Osteoblast (primary cell): ENCODE results near the gene FRMD3. TPM values are rescaled to one million over a fixed set of nuclear protein-coding genes. Genes with fewer than 3 reads are reported as not detected.

Source experiments
- DNase-seq: peaks from one replicate; pipeline ENCODE4 v3.0.0; 2011; ENCODE audit warnings: low spot score, mixed read lengths; ENCODE audit not compliant: insufficient read length; ENCODE audit errors: missing footprints
- H2AFZ ChIP-seq: 2 replicates; pipeline ENCODE4 v1.6.0; 2011; ENCODE audit warnings: mild to moderate bottlenecking, low read length
- H3K27ac ChIP-seq: 2 replicates; pipeline ENCODE4 v1.5.1; 2011; ENCODE audit warnings: mild to moderate bottlenecking, low read depth, low read length, moderate library complexity
- H3K27me3 ChIP-seq: 2 replicates; pipeline ENCODE4 v1.6.0; 2012; ENCODE audit warnings: mild to moderate bottlenecking, control low read depth, inconsistent platforms, low read length, moderate library complexity; ENCODE audit not compliant: insufficient read depth
- H3K36me3 ChIP-seq: 2 replicates; pipeline ENCODE4 v1.5.1; 2011; ENCODE audit warnings: mild to moderate bottlenecking, low read length, control low read depth, moderate library complexity; ENCODE audit not compliant: insufficient read depth
- H3K4me1 ChIP-seq: 2 replicates; pipeline ENCODE4 v1.5.1; 2011; ENCODE audit warnings: mild to moderate bottlenecking, low read length, control low read depth, moderate library complexity; ENCODE audit not compliant: insufficient read depth
- H3K4me2 ChIP-seq: 2 replicates; pipeline ENCODE4 v1.6.0; 2011; ENCODE audit warnings: mild to moderate bottlenecking, low read length; ENCODE audit not compliant: insufficient read depth
- H3K4me3 ChIP-seq: fragments of 200-600 bp; sonication (generic); 3 replicates; pipeline ENCODE4 v1.5.1; 2012; ENCODE audit warnings: mild to moderate bottlenecking, low read length, inconsistent platforms; ENCODE audit not compliant: insufficient read depth
- H3K79me2 ChIP-seq: 2 replicates; pipeline ENCODE4 v1.6.0; 2012; ENCODE audit warnings: mild to moderate bottlenecking, low read length, control low read depth, inconsistent platforms; ENCODE audit not compliant: insufficient read depth
- H3K9me3 ChIP-seq: 2 replicates; pipeline ENCODE4 v1.5.1; 2011; ENCODE audit warnings: low read depth, low read length, control low read depth
- H4K20me1 ChIP-seq: 2 replicates; pipeline ENCODE4 v1.6.0; 2012; ENCODE audit warnings: mild to moderate bottlenecking, low read length, control low read depth; ENCODE audit not compliant: insufficient read depth
- CTCF ChIP-seq: IDR thresholded peaks from 2 replicates; pipeline ENCODE4 v1.5.1; 2011; ENCODE audit warnings: mild to moderate bottlenecking, low read depth, low read length, moderate library complexity; ENCODE audit errors: extremely low read depth
- total RNA-seq: library from RNA; depleted of rRNA; stranded (reverse); fragments of >200 nt; gene quantifications from 2 replicates; pipeline ENCODE4 v1.2.3, GENCODE V29; 2012

Gene FRMD3
- total RNA-seq, 1 donor: 0.36 TPM

- Histone ChIP-seq H3K4me2 (no peak overlapping the region), H3K79me2 (no peaks in the 10 kb centered on the region)
- no peak for TF ChIP-seq CTCF
These were observed 55.0 kb downstream of the FRMD3 start for GRCh38 chr9:83483223-83483622.

GRCh38 chr9:83479765-83480164 is 58.4 kb downstream of the FRMD3 start:
- no peak overlapping the region for H3K4me2 ChIP-seq
- H2AFZ ChIP-seq: no peak overlapping the region
- no peak for TF ChIP-seq CTCF
- H4K20me1 ChIP-seq: no peaks in the 10 kb centered on the region
- no peak overlapping the region for H3K27ac ChIP-seq
- no peaks in the 10 kb centered on the region for H3K4me1 ChIP-seq
- H3K4me3 ChIP-seq: no peak overlapping the region
- no peak for DNase-seq
- no peaks in the 10 kb centered on the region for H3K79me2 ChIP-seq
- no peaks in the 10 kb centered on the region for H3K9me3 ChIP-seq
- H3K36me3 ChIP-seq: no peaks in the 10 kb centered on the region
- no peaks in the 10 kb centered on the region for H3K27me3 ChIP-seq

More at GRCh38 chr9:83483223-83483622, 55.0 kb downstream of the FRMD3 start:
- DNase-seq: no peak
- Histone ChIP-seq H3K36me3 (no peaks in the 10 kb centered on the region), H3K9me3 (no peaks in the 10 kb centered on the region), H4K20me1 (no peaks in the 10 kb centered on the region), H3K4me3 (no peak overlapping the region), H3K27ac (no peak overlapping the region), H3K4me1 (no peaks in the 10 kb centered on the region), H2AFZ (no peak overlapping the region), H3K27me3 (no peaks in the 10 kb centered on the region)

- no peak for TF ChIP-seq CTCF
- Histone ChIP-seq H3K4me2 (no peak overlapping the region), H3K27ac (no peak overlapping the region), H2AFZ (no peak overlapping the region), H4K20me1 (no peaks in the 10 kb centered on the region), H3K4me3 (no peak overlapping the region), H3K27me3 (no peaks in the 10 kb centered on the region), H3K4me1 (peaks cover 4% of the 10 kb centered on the region), H3K79me2 (no peaks in the 10 kb centered on the region), H3K36me3 (no peaks in the 10 kb centered on the region), H3K9me3 (no peaks in the 10 kb centered on the region)
- no peak for DNase-seq
These were observed 60.6 kb downstream of the FRMD3 start for GRCh38 chr9:83477571-83477970.

GRCh38 chr9:83477120-83477519 is 61.1 kb downstream of the FRMD3 start:
- no peaks in the 10 kb centered on the region for H3K27me3 ChIP-seq
- H3K4me1 ChIP-seq: peaks cover 4% of the 10 kb centered on the region
- H3K4me3 ChIP-seq: no peak overlapping the region
- H3K27ac ChIP-seq: no peak overlapping the region
- no peak overlapping the region for H2AFZ ChIP-seq
- no peaks in the 10 kb centered on the region for H3K36me3 ChIP-seq
- TF ChIP-seq CTCF: no peak
- no peaks in the 10 kb centered on the region for H4K20me1 ChIP-seq
- H3K4me2 ChIP-seq: no peak overlapping the region
- no peak for DNase-seq
- no peaks in the 10 kb centered on the region for H3K79me2 ChIP-seq
- H3K9me3 ChIP-seq: no peaks in the 10 kb centered on the region
